Stomach smooth muscle (tissue), 2 donors: ENCODE data around the gene FBXL16.

Experiments used
- H3K27ac ChIP-seq: one replicate; pipeline ENCODE4 v1.7.0; 2013; ENCODE audit warnings: mild to moderate bottlenecking, low read length, inconsistent platforms
- H3K27me3 ChIP-seq, 2 donors: one replicate each; pipeline ENCODE4 v1.7.0; 2013; ENCODE audit warnings: low read length in 2 of 2; ENCODE audit not compliant: insufficient read depth in 2 of 2, control insufficient read depth in 1 of 2
- H3K36me3 ChIP-seq, 2 donors: one replicate each; pipeline ENCODE4 v1.7.0; 2013; ENCODE audit warnings: low read length in 2 of 2; ENCODE audit not compliant: control insufficient read depth in 2 of 2, insufficient read depth in 2 of 2
- H3K4me1 ChIP-seq: one replicate; pipeline ENCODE4 v1.7.0; 2013; ENCODE audit warnings: low read length; ENCODE audit not compliant: control insufficient read depth, insufficient read depth
- H3K4me3 ChIP-seq, 2 donors: one replicate each; pipeline ENCODE4 v1.7.0; 2013; ENCODE audit warnings: low read length in 2 of 2
- H3K9ac ChIP-seq, 2 donors: one replicate each; pipeline ENCODE4 v1.7.0; 2013; ENCODE audit warnings: low read length in 2 of 2, mild to moderate bottlenecking in 1 of 2
- H3K9me3 ChIP-seq, 2 donors: one replicate each; pipeline ENCODE4 v1.7.0; 2013; ENCODE audit warnings: low read length in 2 of 2; ENCODE audit not compliant: control insufficient read depth in 2 of 2
- donor health status: healthy.
- donor health status: Pancreatic carcinoma.

The FBXL16 gene

DNA sequence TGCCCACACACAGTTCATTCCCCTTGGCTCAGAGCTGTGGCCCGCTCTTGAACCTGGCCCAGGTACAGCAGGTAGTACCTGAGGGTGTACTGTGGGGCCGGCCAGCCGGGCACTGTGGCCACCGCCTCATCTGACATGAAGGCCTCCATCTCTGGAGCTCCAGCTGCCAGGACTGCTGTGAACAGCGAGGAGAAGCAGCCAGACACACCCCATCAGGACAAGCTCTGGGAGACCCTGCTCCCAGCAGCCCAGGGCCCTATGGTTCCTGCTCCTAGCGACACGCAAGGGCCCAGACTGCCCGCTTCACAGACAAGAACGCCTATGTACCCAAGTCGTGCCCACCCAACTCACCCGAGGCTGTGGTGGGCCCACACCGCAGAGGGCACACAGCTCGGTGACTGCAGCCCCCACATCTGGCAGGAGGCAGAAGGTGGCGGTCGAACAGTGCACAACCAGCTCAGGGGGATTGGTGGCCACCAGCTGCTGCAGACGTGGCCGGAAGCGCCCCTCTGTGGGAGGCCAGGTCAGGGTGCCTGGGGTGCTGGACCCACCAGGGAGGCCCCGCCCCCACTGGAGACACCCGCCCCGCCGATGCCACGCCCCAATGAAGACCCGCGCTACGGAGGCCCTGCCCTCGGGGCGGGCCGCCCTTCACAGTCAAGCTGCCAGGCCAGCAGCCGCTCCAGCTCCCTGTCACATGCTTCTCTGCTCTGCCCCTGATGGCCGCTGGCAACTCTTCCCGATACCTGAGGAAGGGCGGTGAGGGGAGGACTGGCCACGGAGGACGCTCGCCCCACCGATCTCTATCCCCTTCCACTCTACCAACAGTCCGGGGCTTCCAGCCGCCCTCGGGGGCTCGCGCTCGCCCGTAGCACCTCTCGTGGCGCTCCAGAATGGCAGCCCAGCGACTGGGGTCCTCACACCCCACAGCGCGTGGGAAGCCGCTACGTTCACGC is 26.5 kb downstream of the FBXL16 start:
- Histone ChIP-seq H3K4me1 (peaks cover 57% of the 10 kb centered on the region), H3K36me3 (peaks cover 12 to 17% of the 10 kb centered on the region in 2 donors), H3K27ac (peak overlapping the region; percentile 53), H3K27me3 (peaks cover 0 to 4% of the 10 kb centered on the region in 2 donors), H3K9ac (peak overlapping the region; percentile 27 to 62), H3K9me3 (no peaks in the 10 kb centered on the region), H3K4me3 (peak overlapping the region; percentile 60 to 74)

DNA sequence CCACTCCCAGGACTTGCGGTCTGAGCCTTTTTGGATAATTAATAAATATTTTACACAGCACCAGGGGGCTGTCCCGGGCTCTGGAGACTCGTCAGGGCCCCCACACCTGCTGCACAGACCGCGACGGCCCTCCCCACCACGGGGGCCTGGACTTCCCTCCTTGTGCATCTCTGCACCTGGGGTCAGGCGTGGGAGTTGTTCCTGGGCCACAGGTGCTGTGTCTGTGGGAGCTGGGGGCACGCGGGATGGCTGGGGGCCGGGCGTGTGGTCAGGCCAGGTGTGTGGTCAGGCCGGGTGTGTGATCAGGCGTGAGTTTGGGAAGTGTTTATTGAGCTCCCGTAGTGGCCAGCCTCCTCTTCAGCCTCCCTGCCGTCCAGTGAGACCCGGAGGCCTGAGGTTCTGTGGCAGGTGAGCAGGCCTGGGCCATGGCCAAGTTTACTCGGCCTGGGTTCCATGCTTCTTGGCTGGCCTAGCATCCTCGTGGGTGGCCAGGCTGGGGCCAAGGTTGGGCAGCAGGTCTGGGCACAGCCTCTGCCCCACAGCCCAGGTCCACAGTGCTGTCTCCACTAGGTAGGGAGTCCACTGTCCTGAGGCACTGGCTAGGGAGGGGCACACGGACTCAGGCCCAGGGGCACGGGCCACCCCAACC is 27.3 kb downstream of the FBXL16 start:
- Histone ChIP-seq H3K4me1 (peaks cover 50% of the 10 kb centered on the region), H3K27me3 (peaks cover 0 to 4% of the 10 kb centered on the region in 2 donors), H3K27ac (no peak overlapping the region)

DNA sequence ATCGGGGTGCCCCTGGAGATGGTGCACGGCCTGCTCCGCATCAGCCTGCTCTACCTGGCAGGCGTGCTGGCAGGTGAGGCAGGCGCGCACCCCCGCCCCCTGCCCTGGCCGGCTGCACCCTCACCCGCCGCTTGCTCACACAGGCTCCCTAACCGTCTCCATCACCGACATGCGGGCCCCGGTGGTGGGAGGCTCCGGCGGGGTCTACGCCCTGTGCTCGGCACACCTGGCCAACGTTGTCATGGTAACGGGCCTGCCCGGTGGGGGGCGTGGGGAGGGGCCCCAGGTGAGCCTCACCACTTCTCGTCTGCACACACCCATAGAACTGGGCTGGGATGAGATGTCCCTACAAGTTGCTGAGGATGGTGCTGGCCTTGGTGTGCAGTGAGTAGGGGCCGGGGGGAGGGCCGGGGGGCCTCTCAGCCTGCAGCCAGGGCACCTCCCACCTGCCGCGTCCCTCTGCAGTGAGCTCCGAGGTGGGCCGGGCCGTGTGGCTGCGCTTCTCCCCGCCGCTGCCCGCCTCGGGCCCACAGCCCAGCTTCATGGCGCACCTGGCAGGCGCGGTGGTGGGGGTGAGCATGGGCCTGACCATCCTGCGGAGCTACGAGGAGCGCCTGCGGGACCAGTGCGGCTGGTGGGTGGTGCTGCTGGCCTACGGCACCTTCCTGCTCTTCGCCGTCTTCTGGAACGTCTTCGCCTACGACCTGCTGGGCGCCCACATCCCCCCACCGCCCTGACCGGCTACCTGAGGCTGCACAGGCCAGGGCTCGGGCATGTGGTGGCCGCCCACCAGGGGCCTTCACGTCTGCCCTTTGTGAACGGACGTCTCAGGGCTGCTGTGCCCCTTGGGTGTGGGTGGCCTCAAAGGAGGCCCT is 28.0 kb downstream of the FBXL16 start:
- Histone ChIP-seq H3K9ac (no peak overlapping the region), H3K4me1 (peaks cover 42% of the 10 kb centered on the region), H3K27me3 (peaks cover 0 to 4% of the 10 kb centered on the region in 2 donors), H3K4me3 (no peak overlapping the region), H3K27ac (no peak overlapping the region), H3K36me3 (peaks cover 11 to 16% of the 10 kb centered on the region in 2 donors), H3K9me3 (no peaks in the 10 kb centered on the region)

More for the DNA sequence above, 27.3 kb downstream of the FBXL16 start:
- Histone ChIP-seq H3K4me3 (no peak overlapping the region), H3K9me3 (no peaks in the 10 kb centered on the region), H3K36me3 (peaks cover 12 to 17% of the 10 kb centered on the region in 2 donors), H3K9ac (no peak overlapping the region)

DNA sequence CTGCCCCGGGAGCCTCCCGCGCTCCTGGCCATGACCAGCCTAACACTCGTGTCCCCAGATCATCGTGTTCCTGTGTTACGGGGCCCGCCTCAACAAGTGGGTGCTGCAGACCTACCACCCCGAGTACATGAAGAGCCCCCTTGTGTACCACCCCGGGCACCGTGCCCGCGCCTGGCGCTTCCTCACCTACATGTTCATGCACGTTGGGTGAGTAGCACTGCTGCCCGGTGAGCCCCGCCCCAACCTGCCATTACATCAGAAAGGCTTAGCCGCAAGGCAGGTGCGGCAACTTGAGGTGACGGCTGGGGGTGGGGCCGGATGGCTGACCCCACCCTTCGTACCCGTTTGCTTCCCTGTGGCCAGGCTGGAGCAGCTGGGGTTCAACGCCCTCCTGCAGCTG is 28.7 kb downstream of the FBXL16 start:
- Histone ChIP-seq H3K27me3 (peaks cover 0 to 4% of the 10 kb centered on the region in 2 donors), H3K27ac (no peak overlapping the region), H3K36me3 (peaks cover 11 to 13% of the 10 kb centered on the region in 2 donors), H3K9ac (no peak overlapping the region), H3K4me3 (no peak overlapping the region), H3K4me1 (peaks cover 36% of the 10 kb centered on the region), H3K9me3 (no peaks in the 10 kb centered on the region)

DNA sequence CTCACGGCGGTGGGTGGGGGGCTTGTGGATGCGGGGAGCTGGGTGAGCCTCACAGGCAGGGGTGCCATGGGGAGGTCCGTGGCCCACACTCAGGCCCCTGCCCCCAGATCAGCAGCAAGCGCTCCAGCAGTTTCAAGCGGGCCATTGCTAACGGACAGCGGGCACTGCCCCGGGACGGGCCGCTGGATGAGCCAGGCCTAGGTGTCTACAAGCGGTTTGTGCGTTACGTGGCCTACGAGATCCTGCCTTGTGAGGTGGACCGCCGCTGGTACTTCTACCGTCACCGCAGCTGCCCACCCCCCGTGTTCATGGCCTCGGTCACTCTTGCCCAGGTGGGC is 29.1 kb downstream of the FBXL16 start:
- Histone ChIP-seq H3K4me1 (peaks cover 32% of the 10 kb centered on the region), H3K27ac (no peak overlapping the region), H3K4me3 (no peak overlapping the region)

DNA sequence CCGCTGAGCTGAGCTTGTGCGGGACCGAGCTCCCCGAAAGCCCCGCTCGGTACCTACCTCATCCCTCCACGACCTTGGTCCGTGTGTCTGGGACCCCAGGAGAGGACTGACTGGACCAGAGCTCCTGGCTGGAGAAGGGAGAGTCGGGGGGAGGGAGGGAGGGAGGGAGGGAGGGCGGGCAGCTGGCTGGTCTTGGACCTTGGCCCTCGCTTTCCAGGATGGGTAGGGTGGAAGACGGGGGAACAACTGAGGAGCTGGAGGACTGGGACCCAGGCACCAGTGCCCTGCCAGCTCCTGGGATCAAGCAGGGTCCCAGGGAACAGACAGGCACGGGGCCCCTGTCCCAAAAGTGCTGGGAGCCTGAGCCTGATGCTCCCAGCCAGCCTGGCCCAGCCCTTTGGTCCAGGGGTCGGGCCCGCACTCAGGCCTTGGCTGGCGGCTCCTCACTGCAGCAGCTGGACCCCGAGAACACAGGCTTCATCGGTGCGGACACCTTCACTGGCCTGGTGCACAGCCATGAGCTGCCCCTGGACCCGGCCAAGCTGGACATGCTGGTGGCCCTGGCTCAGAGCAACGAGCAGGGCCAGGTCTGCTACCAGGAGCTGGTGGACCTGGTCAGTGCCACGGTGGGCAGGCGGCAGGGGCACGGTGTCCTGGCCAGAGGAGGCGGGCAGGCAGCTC is 29.6 kb downstream of the FBXL16 start:
- Histone ChIP-seq H3K9ac (no peak overlapping the region), H3K36me3 (peaks cover 9 to 12% of the 10 kb centered on the region in 2 donors), H3K27ac (no peak overlapping the region), H3K4me1 (peaks cover 27% of the 10 kb centered on the region), H3K27me3 (peaks cover 0 to 4% of the 10 kb centered on the region in 2 donors), H3K4me3 (peak overlapping the region in 1 of 2 donors; percentile 68), H3K9me3 (no peaks in the 10 kb centered on the region)

More for the DNA sequence above, 29.1 kb downstream of the FBXL16 start:
- Histone ChIP-seq H3K9ac (no peak overlapping the region), H3K9me3 (no peaks in the 10 kb centered on the region), H3K36me3 (peaks cover 9 to 10% of the 10 kb centered on the region in 2 donors), H3K27me3 (peaks cover 0 to 4% of the 10 kb centered on the region in 2 donors)

DNA sequence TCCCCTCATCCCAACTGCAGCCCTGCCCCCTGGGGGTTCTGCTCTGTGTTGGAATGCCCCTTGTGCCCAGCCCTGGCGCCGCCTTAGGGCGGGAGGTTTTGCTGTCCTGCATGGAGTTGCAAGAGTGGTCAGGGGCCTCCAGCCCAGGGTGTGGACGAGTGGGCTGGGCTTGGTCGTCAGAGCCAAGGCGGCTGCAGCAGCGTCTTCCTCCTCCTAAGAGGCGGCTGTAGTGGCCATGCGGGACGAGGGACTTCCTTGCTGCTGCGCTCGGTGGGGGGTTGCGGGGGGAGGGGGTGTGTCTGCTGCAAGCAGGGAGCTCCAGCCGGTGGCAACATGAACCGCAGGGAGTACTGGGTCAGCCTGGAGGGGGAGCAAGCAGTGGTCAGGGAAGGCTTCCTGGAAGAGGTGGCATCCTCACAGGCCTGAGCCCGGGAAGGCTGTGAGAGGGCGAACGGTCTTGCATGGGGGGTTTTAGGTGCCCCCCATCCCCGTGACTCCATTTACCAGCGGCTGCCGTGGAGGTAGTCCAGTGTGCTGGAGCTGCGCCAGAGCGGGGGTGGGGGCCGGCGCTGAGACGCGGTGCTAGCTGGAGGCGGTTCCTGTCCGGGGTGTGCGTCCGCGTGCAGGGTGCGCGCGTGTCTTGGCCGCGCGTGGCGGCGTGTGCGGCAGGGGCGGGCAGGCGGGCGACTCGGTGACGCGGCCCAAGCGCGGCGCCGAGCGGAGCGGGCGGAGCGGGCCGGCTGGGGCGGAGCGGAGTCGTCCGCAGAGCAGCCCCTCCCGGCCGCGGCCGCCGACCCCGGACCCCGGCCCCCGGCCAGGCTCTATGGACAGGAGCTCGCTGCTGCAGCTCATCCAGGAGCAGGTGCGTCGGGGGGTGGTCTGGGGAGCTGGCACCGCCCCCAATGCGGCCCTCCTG is 30.4 kb downstream of the FBXL16 start, which contains the start of gene RHBDL1:
Gene RHBDL1 (plus strand): TSS at position 704 of the 916 bp plus-strand sequence. CDS start 120 bp downstream, at position 824.
- Histone ChIP-seq H3K4me3 (peak within 1 kb of the TSS in 1 of 2 donors; percentile 68), H3K27me3 (peaks cover 0 to 4% of the 10 kb centered on the region in 2 donors), H3K4me1 (peaks cover 23% of the 10 kb centered on the region), H3K36me3 (peaks cover 11 to 13% of the 10 kb centered on the region in 2 donors), H3K9me3 (no peaks in the 10 kb centered on the region), H3K27ac (no peak within 1 kb of the TSS), H3K9ac (peak within 1 kb of the TSS in 1 of 2 donors; percentile 38)

DNA sequence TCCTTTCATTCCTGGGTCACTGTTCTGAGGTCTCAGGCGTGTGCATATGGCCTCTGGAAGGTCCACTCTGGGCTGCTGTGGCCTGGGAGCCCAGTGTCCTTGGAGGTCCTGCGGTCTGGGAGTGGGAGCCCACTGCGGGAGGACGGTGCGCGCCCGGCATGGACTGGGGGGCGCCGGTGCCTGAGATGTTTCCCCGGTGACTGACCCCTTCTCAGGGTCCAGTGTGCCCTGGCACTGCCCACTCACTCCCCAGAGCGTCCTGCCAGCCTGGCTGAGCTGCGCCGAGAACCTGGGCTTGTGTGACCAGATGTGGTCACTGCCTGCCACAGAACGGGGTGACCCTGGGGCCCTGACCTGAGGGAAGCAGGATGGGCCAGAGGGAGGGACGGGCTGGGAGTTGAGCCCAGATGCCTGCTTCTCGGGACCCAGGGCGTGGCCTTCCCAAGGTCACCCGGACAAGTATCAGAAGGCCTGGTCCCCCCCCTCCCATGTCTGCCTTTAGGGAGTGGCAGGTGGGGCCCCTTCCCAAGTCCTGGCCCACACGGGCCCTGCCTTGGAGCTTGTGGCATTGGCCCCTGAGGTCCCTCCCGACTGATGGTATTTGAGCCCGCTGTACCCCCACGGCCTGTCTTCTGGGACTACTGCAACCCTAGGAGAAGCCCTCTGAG is 31.3 kb downstream of the FBXL16 start:
- H3K4me3 ChIP-seq = no peak overlapping the region
- H3K4me1 ChIP-seq = peaks cover 22% of the 10 kb centered on the region
- no peak overlapping the region for H3K27ac ChIP-seq
- peaks cover 0 to 4% of the 10 kb centered on the region in 2 donors for H3K27me3 ChIP-seq
- H3K9ac ChIP-seq = no peak overlapping the region
- H3K36me3 ChIP-seq = peaks cover 13 to 20% of the 10 kb centered on the region in 2 donors
- H3K9me3 ChIP-seq = no peaks in the 10 kb centered on the region
